Kidney (tissue), 14 donors: Measurements from ENCODE around the gene STK17B. TPM values are rescaled to one million over a fixed set of nuclear protein-coding genes. Genes with fewer than 3 reads are reported as not detected.

Experiments used
- DNase-seq, 5 donors: peaks; one replicate each; pipeline ENCODE4 v3.0.0-alpha.2; 2013 to 2020
- FAIRE-seq: peaks from 2 replicates; lab custom pipeline; 2012; peaks lifted over from hg19 to GRCh38; lab: Jason Lieb, UNC
- H3K27ac ChIP-seq, 2 donors: one replicate each; pipeline ENCODE4 v1.7.0; 2013; ENCODE audit warnings: low read depth in 2 of 2, low read length in 2 of 2, inconsistent platforms in 1 of 2
- H3K27me3 ChIP-seq: one replicate; pipeline ENCODE4 v1.7.1; 2013; ENCODE audit warnings: low read length, inconsistent platforms; ENCODE audit not compliant: control insufficient read depth, insufficient read depth
- H3K36me3 ChIP-seq, 3 donors: one replicate each; pipeline versions ENCODE4 v1.7.0 to v1.7.1; 2013; ENCODE audit warnings: low read length in 3 of 3, control low read depth in 1 of 3, inconsistent platforms in 1 of 3; ENCODE audit not compliant: insufficient read depth in 3 of 3, control insufficient read depth in 2 of 3
- H3K4me1 ChIP-seq, 3 donors: one replicate each; pipeline versions ENCODE4 v1.7.0 to v1.7.1; 2013; ENCODE audit warnings: low read length in 3 of 3, inconsistent platforms in 1 of 3, low read depth in 1 of 3; ENCODE audit not compliant: control insufficient read depth in 2 of 3, insufficient read depth in 2 of 3
- H3K4me3 ChIP-seq, 3 donors: one replicate each; pipeline versions ENCODE4 v1.7.0 to v1.8.1; 2013; ENCODE audit warnings: low read length in 3 of 3, control low read depth in 1 of 3, inconsistent platforms in 1 of 3
- H3K9ac ChIP-seq, 3 donors: one replicate each; pipeline versions ENCODE4 v1.7.0 to v1.7.1; 2013; ENCODE audit warnings: low read length in 3 of 3, control low read depth in 1 of 3, inconsistent platforms in 1 of 3
- H3K9me3 ChIP-seq, 3 donors: one replicate each; pipeline versions ENCODE4 v1.7.0 to v1.7.1; 2013; ENCODE audit warnings: low read length in 3 of 3, control low read depth in 1 of 3, inconsistent platforms in 1 of 3; ENCODE audit not compliant: control insufficient read depth in 2 of 3, insufficient read depth in 1 of 3
- intact Hi-C: fragments of 100-400 bp; cut with DNase I; formaldehyde crosslinking; loops from one replicate; pipeline ENCODE4 v1.11.1; 2022
- polyA plus RNA-seq: library from polyadenylated mRNA; stranded (reverse); fragments of 350-450 nt; fragmentation: Illumina TruSeq; extraction: RNeasy Lipid Tissue Mini Kit (QIAGEN cat#74804); gene quantifications from one replicate; pipeline ENCODE4 v1.2.3, GENCODE V29; 2014; ENCODE audit warnings: low read depth, low replicate concordance; ENCODE audit not compliant: insufficient read depth
- total RNA-seq: library from RNA; stranded (reverse); fragmentation: NEBNext Ultra II Directional; extraction: Animal tissue kit (Norgen Biotek cat#: 25700); gene quantifications from one replicate; pipeline ENCODE4 v1.2.1, GENCODE V29; 2021
- TF ChIP-seq, protein P1 (sequence below): IDR thresholded peaks from 3 replicates; pipeline ENCODE4 v1.5.1; 2012; ENCODE audit warnings: mild to moderate bottlenecking, moderate library complexity, borderline replicate concordance; ENCODE audit not compliant: insufficient read depth; ENCODE audit errors: extremely low read depth
- donor health status: control.
- donor health status: control.
- donor health status: control.
- donor health status: control.
- donor health status: control.
- donor health status: DM: yes; HTN: yes; CAD: no.
- donor health status: Normal renal cell carcinoma (clear cell type).

Gene STK17B
- total and polyA plus RNA-seq, 2 donors from 2014 or later = 3.4 to 41.0 TPM

DNA sequence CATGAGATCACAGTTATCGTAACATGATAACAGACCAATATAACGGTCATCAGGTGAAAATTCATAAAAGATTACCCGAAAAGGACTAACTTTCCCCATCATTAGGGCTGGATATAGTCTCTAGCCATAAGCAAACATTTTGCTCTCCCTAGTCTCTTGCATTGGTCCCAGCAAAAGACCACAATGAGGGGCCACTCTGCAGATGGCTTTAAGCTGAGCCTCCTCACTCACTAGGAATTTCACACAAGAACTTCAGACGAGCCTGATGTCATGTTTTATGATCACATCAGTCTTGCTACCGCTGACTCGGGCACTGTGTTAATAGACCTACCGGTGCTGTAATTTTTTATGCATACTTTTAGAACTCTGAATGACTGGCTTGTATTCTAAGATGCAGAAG lies 35.2 kb downstream of the STK17B start:
- intact Hi-C loops = no loop called here
- H3K9me3 ChIP-seq = peaks cover 2 to 24% (median 9%) of the 10 kb centered on the region in 3 donors
- no peaks in the 10 kb centered on the region for H3K4me1 ChIP-seq
- FAIRE-seq (no peak), DNase-seq (no peak)
- H3K36me3 ChIP-seq = peaks cover 0 to 5% (median 0%) of the 10 kb centered on the region in 3 donors
- H3K4me3 ChIP-seq = no peak overlapping the region
- no peak overlapping the region for H3K27ac ChIP-seq
- TF ChIP-seq, protein P1, sequence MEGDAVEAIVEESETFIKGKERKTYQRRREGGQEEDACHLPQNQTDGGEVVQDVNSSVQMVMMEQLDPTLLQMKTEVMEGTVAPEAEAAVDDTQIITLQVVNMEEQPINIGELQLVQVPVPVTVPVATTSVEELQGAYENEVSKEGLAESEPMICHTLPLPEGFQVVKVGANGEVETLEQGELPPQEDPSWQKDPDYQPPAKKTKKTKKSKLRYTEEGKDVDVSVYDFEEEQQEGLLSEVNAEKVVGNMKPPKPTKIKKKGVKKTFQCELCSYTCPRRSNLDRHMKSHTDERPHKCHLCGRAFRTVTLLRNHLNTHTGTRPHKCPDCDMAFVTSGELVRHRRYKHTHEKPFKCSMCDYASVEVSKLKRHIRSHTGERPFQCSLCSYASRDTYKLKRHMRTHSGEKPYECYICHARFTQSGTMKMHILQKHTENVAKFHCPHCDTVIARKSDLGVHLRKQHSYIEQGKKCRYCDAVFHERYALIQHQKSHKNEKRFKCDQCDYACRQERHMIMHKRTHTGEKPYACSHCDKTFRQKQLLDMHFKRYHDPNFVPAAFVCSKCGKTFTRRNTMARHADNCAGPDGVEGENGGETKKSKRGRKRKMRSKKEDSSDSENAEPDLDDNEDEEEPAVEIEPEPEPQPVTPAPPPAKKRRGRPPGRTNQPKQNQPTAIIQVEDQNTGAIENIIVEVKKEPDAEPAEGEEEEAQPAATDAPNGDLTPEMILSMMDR = no peak
- H3K27me3 ChIP-seq = no peaks in the 10 kb centered on the region
- H3K9ac ChIP-seq = no peak overlapping the region

DNA sequence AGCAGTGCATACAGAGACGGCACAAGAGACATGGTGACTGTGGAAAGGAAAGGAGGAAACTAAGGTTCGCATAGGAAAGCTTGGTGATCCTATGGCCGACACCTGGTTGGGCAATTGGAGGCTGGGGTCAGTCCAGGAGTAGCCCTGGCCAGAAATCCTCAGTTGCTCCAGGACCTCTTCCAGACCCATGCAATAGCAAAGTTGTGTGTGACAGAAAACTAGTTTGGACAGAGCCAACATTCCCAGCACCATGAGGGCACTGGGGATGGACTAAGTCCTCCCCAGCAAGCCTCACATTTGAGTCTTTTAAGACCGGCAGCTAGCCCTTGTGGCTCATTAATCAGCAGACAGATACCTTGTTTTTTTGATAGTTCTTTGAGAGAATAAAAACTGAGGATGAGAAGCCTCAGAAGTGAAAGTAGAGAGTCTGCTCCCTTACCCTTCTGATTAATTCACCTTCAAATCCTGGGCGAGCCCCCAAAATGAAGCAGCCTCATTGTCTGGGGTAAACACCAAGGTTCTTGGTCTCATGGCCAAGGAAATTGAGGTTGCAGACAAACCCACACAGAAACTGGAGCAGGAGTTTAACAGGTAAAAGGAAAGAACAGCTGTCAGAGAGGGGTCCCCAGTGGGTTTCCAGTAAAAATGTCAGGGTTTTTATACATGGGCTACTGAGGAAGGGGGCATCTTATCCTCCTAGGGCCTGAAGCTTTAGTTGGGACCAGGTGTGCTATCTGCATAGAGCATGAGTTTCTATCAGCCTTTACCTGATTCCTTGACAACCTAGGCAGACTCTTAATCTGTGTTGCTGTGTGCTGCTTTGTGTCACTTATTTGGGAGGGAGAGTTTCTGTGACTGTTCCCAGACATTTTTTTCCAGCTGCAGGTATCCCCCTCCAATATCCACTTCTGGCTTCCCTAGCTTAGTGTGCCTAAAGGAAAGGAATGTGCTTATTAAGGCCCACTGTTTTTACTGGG lies 39.1 kb downstream of the STK17B start:
- Histone ChIP-seq H3K9ac (no peak overlapping the region), H3K4me1 (no peaks in the 10 kb centered on the region), H3K9me3 (peaks cover 3 to 42% (median 17%) of the 10 kb centered on the region in 3 donors), H3K27me3 (no peaks in the 10 kb centered on the region), H3K27ac (no peak overlapping the region), H3K4me3 (no peak overlapping the region), H3K36me3 (no peaks in the 10 kb centered on the region)
- TF ChIP-seq, protein P1 = no peak
- DNase-seq (peak in 1 of 5 donors; percentile 36), FAIRE-seq (no peak)
- intact Hi-C loops = no loop called here

DNA sequence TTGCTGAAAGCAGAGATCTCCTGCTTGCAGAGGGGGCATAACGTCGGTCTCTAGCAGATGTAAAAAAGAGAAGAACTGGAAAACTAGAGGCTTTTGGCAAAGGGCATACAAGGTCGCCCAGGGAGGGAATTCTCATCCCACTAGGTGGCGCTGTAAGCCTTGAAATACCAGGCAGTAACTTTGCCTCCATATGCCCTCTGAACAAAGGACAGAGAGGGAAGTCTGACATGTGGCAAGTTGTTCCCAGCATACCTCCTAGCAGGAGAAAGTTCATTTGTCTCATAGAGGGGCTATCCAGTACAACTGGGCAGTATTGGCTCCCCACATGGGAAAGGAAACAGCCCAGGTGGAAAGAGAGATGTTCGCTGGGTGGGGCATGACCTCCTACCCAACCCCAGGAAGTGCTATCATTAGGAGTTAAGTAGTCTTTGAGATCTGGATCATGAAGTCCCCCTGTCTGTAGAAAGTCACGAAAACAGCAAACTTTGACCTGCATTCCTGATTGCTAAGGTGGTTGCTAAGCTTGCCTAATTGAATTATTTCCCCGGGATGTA lies 39.9 kb downstream of the STK17B start:
- Histone ChIP-seq H3K27me3 (no peaks in the 10 kb centered on the region), H3K9me3 (peaks cover 3 to 42% (median 17%) of the 10 kb centered on the region in 3 donors), H3K36me3 (no peaks in the 10 kb centered on the region), H3K9ac (no peak overlapping the region), H3K4me3 (no peak overlapping the region), H3K4me1 (no peaks in the 10 kb centered on the region), H3K27ac (no peak overlapping the region)
- TF ChIP-seq, protein P1 = no peak
- FAIRE-seq = no peak
- no peak for DNase-seq
- intact Hi-C loops = no loop called here
